ENCODE measurements around the gene CYP46A1.
A peak's percentile ranks its signal among the peaks of the same experiment; 100 is the strongest.

GRCh38 chr14:99752486-99753121 is 68.5 kb downstream of the CYP46A1 start:
- TF ChIP-seq POLR2AphosphoS5 (IDR thresholded peaks at IDR 0.05), result peak in 2 of 3 donors; percentile 14 to 27
- TF ChIP-seq POLR2A (IDR thresholded peaks at IDR 0.05), result no peak
- no peak for TF ChIP-seq CTCF (IDR thresholded peaks at IDR 0.05 in 8 of 11, conservative IDR thresholded peaks at IDR 0.05 in 3 of 11)
